Measurements from ENCODE around the gene CTDSP2.

CTDSP2 gene, protein sequence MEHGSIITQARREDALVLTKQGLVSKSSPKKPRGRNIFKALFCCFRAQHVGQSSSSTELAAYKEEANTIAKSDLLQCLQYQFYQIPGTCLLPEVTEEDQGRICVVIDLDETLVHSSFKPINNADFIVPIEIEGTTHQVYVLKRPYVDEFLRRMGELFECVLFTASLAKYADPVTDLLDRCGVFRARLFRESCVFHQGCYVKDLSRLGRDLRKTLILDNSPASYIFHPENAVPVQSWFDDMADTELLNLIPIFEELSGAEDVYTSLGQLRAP

DNA sequence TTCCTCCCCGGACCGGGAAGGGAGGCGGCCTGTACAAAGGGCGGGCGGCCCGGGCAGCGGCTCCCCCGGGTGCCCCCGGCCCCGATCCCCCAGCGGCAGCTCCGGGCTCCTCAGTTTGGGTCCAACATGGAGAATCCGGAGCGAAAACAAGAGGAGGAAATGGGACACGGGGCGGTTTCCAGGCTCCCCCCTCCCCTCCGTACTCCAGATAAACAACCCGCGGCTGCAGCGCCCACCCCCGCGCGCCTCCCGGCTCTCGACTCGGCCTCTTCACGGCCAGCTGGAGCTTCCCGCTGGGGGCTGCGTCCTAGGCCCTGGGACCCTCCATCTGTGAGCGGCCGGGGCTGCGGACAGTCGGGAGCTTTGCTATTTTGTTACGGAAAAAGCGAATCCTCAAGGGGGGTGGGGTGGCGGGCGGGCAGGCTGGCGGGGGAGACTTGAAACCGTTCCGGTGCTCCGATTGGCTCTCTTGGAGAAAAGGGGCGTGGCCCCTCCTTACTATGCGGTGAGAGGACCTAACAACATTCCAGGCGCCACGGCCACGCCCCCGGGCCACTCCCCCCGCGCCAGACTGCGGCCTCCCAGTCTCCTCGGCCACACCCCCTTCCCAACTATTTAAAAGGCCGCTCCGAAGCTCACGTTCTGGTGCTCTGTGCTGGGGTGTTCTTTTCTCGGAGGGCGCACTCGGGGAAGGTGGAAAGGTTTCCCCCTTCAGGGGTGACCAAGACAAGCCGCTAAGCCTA, at the start of gene CTDSP2:
TSS of gene CTDSP2 (minus strand) at position 153 of the 743 bp plus-strand sequence. CDS start 294 bp downstream, outside the sequence.
- H3K27me3 Mint-ChIP-seq (ENCODE audit: low read depth) = peaks cover 4% of the 10 kb centered on the region
- H3K36me3 Mint-ChIP-seq (ENCODE audit: low read depth) = peaks cover 9% of the 10 kb centered on the region
- no peaks in the 10 kb centered on the region for H3K9me3 Mint-ChIP-seq
- TF ChIP-seq, protein P1, sequence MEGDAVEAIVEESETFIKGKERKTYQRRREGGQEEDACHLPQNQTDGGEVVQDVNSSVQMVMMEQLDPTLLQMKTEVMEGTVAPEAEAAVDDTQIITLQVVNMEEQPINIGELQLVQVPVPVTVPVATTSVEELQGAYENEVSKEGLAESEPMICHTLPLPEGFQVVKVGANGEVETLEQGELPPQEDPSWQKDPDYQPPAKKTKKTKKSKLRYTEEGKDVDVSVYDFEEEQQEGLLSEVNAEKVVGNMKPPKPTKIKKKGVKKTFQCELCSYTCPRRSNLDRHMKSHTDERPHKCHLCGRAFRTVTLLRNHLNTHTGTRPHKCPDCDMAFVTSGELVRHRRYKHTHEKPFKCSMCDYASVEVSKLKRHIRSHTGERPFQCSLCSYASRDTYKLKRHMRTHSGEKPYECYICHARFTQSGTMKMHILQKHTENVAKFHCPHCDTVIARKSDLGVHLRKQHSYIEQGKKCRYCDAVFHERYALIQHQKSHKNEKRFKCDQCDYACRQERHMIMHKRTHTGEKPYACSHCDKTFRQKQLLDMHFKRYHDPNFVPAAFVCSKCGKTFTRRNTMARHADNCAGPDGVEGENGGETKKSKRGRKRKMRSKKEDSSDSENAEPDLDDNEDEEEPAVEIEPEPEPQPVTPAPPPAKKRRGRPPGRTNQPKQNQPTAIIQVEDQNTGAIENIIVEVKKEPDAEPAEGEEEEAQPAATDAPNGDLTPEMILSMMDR (IDR thresholded peaks at IDR 0.05; ENCODE audit: unreplicated experiment in 3 of 3) = no peak
- peaks cover 63% of the 10 kb centered on the region for H3K4me1 Mint-ChIP-seq
- peak within 1 kb of the TSS; percentile 98 to 99 (median 98) for H3K27ac Mint-ChIP-seq
- H3K4me3 Mint-ChIP-seq = peak within 1 kb of the TSS; percentile 85 to 95 (median 92)

DNA sequence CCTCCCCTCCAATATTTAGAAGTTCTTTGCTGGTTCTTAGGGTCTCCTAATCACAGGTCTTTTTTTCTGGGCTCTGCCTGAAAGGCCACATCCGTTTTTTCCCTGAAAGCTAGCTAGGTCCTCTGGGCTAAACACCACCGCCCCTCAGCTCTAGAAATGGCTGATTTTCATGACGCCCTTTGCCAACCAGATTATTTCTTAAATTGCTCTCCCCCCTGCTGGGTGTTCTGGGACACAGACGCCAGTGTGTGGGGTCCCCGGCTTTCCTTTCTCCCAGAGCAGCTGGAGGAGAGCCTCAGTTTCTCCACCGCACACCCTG, 49.5 kb upstream of the CTDSP2 start:
- Mint-ChIP-seq H3K36me3 (ENCODE audit: low read depth) (no peaks in the 10 kb centered on the region), H3K27me3 (ENCODE audit: low read depth) (no peaks in the 10 kb centered on the region), H3K9me3 (no peaks in the 10 kb centered on the region), H3K4me3 (peak overlapping the region; percentile 77 to 80 (median 79)), H3K27ac (peak overlapping the region; percentile 100), H3K4me1 (peaks cover 80% of the 10 kb centered on the region)
- TF ChIP-seq, protein P1 (IDR thresholded peaks at IDR 0.05; ENCODE audit: unreplicated experiment in 3 of 3) = no peak

DNA sequence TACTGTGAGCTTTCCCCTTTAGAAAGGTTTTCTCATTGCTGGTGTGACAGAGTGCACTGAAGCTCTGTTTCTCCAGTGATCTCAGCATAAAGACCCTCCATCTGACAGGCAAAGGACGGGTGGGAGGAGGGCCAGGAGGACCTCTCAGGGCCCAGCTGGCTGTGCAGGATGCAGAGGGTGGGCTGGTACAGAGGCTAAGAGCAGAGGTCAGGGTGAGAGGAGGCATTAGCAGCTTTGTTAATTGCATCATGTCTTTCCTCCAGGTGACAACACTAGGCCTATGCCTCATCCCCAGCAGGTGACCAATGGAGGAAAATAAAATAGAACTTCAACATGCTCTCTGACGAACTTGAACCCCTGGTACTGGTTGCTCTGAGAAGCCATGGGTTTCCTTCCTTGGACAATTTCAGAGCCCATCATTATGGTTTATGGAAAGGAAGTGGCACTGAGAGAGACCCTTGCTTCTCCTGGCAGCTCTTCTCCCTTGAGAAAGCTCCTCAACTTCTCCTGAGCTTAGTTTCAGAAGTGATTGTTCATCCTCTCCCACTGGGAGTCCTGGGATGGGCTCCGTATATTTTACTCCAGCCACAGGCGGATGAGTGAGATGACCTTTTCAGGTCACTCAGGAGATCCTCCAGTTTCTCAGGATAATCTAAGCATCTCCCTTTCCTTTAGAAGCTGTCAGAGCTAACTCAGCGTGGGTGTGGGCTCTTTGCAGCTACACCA, 49.0 kb upstream of the CTDSP2 start:
- Mint-ChIP-seq H3K36me3 (ENCODE audit: low read depth) (no peaks in the 10 kb centered on the region), H3K27ac (peak overlapping the region; percentile 100), H3K4me3 (peak overlapping the region; percentile 77 to 80 (median 79)), H3K4me1 (peaks cover 85% of the 10 kb centered on the region), H3K9me3 (no peaks in the 10 kb centered on the region), H3K27me3 (ENCODE audit: low read depth) (no peaks in the 10 kb centered on the region)
- TF ChIP-seq, protein P1 (IDR thresholded peaks at IDR 0.05; ENCODE audit: unreplicated experiment in 3 of 3) = no peak

DNA sequence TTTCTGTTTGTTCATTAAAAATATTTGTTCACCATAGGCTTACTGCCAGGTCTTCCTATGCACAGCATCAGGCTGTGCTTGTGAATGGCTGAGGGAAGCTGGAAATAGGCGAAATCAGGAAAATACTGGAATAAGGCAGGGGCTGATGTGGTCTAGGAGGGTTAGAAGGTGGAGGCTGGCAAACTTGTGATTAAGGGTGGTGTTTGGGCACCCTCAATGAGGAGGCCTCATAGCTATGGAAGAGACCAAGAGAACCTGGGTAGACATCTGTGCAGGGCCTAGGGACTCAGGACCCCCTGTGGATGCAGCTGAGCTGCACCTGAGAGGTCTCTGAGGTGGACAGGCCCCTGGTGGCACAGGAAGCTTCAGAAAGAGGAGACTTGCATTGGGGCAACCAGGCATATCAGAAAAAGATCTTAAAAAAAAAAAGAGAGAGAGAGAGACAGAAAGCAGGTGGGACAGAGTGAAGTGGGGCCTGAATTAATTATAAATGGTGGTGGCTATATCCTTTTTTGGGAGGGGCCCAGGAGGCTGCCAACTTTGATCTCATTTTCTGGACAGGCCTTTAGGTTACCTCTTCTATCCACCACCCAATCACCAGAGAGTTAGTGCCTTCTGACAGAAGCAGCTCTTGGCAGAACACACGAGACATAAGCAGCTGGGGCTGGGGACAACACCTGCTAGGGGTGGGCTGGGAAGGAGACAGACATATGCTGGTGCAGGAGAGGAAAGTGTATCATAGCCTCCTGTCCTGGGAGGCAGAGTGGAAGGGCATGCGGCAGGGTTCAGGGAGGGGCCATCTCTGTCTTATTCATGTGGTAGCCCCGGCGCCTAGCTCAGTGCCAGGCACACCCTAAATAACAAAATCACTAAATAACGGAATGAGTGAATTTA, 48.1 kb upstream of the CTDSP2 start:
- Mint-ChIP-seq H3K27me3 (ENCODE audit: low read depth) (no peaks in the 10 kb centered on the region), H3K4me3 (peak overlapping the region; percentile 77 to 80 (median 79)), H3K9me3 (no peaks in the 10 kb centered on the region), H3K36me3 (ENCODE audit: low read depth) (no peaks in the 10 kb centered on the region), H3K4me1 (peaks cover 91% of the 10 kb centered on the region), H3K27ac (peak overlapping the region; percentile 100)
- TF ChIP-seq, protein P1 (IDR thresholded peaks at IDR 0.05; ENCODE audit: unreplicated experiment in 3 of 3) = no peak
